PC-3 (cell line): ENCODE measurements around the gene MRPL39. TPM values are rescaled to one million over a fixed set of nuclear protein-coding genes. Genes with fewer than 3 reads are reported as not detected.

Source experiments
- ATAC-seq: fragments of 200-7000 bp; cut with Tn5 transposase; 2 replicates; pipeline ENCODE4 v1.9.1; 2020; ENCODE audit warnings: mild to moderate bottlenecking, moderate library complexity
- BruUV-seq: library from RNA; stranded (reverse); fragments of 400-500 nt; replicated peaks from 2 replicates; lab custom pipeline; 2021; lab: Mats Ljungman, UMichigan
- CTCF ChIA-PET: fragments of 300-600 bp; sonication (Branson Sonifier 250); formaldehyde crosslinking; loops from one replicate; lab custom pipeline; 2022; ENCODE audit warnings: antibody characterized with exemption; lab: Charles Lee
- POLR2A ChIA-PET: fragments of 300-600 bp; sonication (Branson Sonifier 250); formaldehyde crosslinking; loops from one replicate; lab custom pipeline; 2022; ENCODE audit warnings: antibody characterized with exemption; ENCODE audit not compliant: unreplicated experiment; lab: Charles Lee
- DNase-seq: peaks from one replicate; pipeline ENCODE4 v3.0.0-alpha.2; 2015
- H2AFZ ChIP-seq: fragments of 300-600 bp; sonication (generic); 2 replicates; pipeline ENCODE4 v1.6.0; 2016; ENCODE audit warnings: antibody characterized with exemption, low read length
- H3F3A ChIP-seq: fragments of 300-600 bp; sonication (generic); one replicate; pipeline ENCODE4 v1.6.0; 2017; ENCODE audit warnings: antibody characterized with exemption, low read length, control low read depth, mild to moderate bottlenecking; ENCODE audit not compliant: unreplicated experiment
- H3K27ac ChIP-seq: fragments of 300-600 bp; sonication (generic); 2 replicates; pipeline ENCODE4 v1.5.1; 2016; ENCODE audit warnings: mild to moderate bottlenecking, low read length
- H3K27me3 ChIP-seq: fragments of 300-600 bp; sonication (generic); 2 replicates; pipeline ENCODE4 v1.6.1; 2016; ENCODE audit warnings: low read length, mixed read lengths
- H3K36me3 ChIP-seq: fragments of 300-600 bp; sonication (generic); 2 replicates; pipeline ENCODE4 v1.6.1; 2016; ENCODE audit warnings: low read depth, mixed run types, low read length, mixed read lengths
- H3K4me1 ChIP-seq: fragments of 300-600 bp; sonication (generic); 2 replicates; pipeline ENCODE4 v1.5.1; 2016; ENCODE audit warnings: low read length; ENCODE audit not compliant: insufficient read depth
- H3K4me2 ChIP-seq: fragments of 300-600 bp; sonication (generic); 2 replicates; pipeline ENCODE4 v1.6.0; 2016; ENCODE audit warnings: low read length
- H3K4me3 ChIP-seq: fragments of 300-600 bp; sonication (generic); 2 replicates; pipeline ENCODE4 v1.5.1; 2016; ENCODE audit warnings: mild to moderate bottlenecking, low read length, mixed read lengths
- H3K79me2 ChIP-seq: fragments of 300-600 bp; sonication (generic); 2 replicates; pipeline ENCODE4 v1.6.1; 2017; ENCODE audit warnings: low read length, mixed read lengths
- H3K9ac ChIP-seq: fragments of 300-600 bp; sonication (generic); 2 replicates; pipeline ENCODE4 v1.6.0; 2016; ENCODE audit warnings: mild to moderate bottlenecking, low read length
- H3K9me2 ChIP-seq: fragments of 300-600 bp; sonication (generic); replicated peaks from 2 replicates; pipeline ENCODE4 v1.6.1; 2016; ENCODE audit warnings: mixed run types, low read length, mixed read lengths
- H3K9me3 ChIP-seq: fragments of 300-600 bp; sonication (generic); 2 replicates; pipeline ENCODE4 v1.6.1; 2016; ENCODE audit warnings: low read length, mixed read lengths
- H4K20me1 ChIP-seq: fragments of 300-600 bp; sonication (generic); 2 replicates; pipeline ENCODE4 v1.6.1; 2016; ENCODE audit warnings: low read length, mixed read lengths
- CTCF ChIP-seq: fragments of 300-600 bp; sonication (generic); conservative IDR thresholded peaks from 2 replicates; pipeline ENCODE4 v1.5.1; 2017; ENCODE audit warnings: antibody characterized with exemption, low read depth, mild to moderate bottlenecking, low read length
- EZH2 ChIP-seq: fragments of 300-600 bp; sonication (generic); IDR thresholded peaks from one replicate; pipeline ENCODE4 v1.6.1; 2017; ENCODE audit warnings: antibody characterized with exemption, mild to moderate bottlenecking, low read length; ENCODE audit not compliant: unreplicated experiment
- EZH2phosphoT487 ChIP-seq: fragments of 300-600 bp; sonication (generic); IDR thresholded peaks from 2 replicates; pipeline ENCODE4 v1.6.1; 2018; ENCODE audit warnings: mild to moderate bottlenecking, antibody characterized with exemption, low read length, borderline replicate concordance
- intact Hi-C: fragments of 100-400 bp; cut with micrococcal nuclease; formaldehyde crosslinking; loops from 2 replicates; pipeline ENCODE4 v1.9.0; 2023
- total RNA-seq: library from RNA; depleted of rRNA; stranded (reverse); fragments of >200 nt; gene quantifications from 2 replicates; pipeline ENCODE4 v1.2.3, GENCODE V29; 2014

Gene MRPL39
- total RNA-seq, 1 experiment from 2014 or later: 107 TPM

GRCh38 chr21:25563361-25564116, 43.7 kb downstream of the MRPL39 start:
- POLR2A ChIA-PET: no interaction called here
- H3K9me3 ChIP-seq: no peaks in the 10 kb centered on the region
- CTCF ChIA-PET: no interaction called here
- H3K4me2 ChIP-seq: no peak overlapping the region
- H4K20me1 ChIP-seq: no peaks in the 10 kb centered on the region
- peaks cover 9% of the 10 kb centered on the region for H3K4me1 ChIP-seq
- H3K79me2 ChIP-seq: no peaks in the 10 kb centered on the region
- no peaks in the 10 kb centered on the region for H3K27me3 ChIP-seq
- H3K27ac ChIP-seq: no peak overlapping the region
- intact Hi-C loops: no loop called here
- no peaks in the 10 kb centered on the region for H3K36me3 ChIP-seq
- no peak overlapping the region for H3K4me3 ChIP-seq
- TF ChIP-seq CTCF (no peak), EZH2 (no peak), EZH2phosphoT487 (no peak)
- ATAC-seq: no peak
- no peak for DNase-seq
- no peaks in the 10 kb centered on the region for H3F3A ChIP-seq
- BruUV-seq: no TSS peak
- no peaks in the 10 kb centered on the region for H3K9me2 ChIP-seq
- H2AFZ ChIP-seq: no peak overlapping the region
- no peak overlapping the region for H3K9ac ChIP-seq

GRCh38 chr21:25562660-25563059, 44.6 kb downstream of the MRPL39 start:
- intact Hi-C loops: no loop called here
- ChIA-PET POLR2A (no interaction called here), CTCF (no interaction called here)
- no peaks in the 10 kb centered on the region for H3K9me3 ChIP-seq
- H3K27me3 ChIP-seq: no peaks in the 10 kb centered on the region
- no peak overlapping the region for H2AFZ ChIP-seq
- H3K9me2 ChIP-seq: no peaks in the 10 kb centered on the region
- BruUV-seq: no TSS peak
- TF ChIP-seq EZH2phosphoT487: no peak
- no peak for TF ChIP-seq CTCF
- no peak for TF ChIP-seq EZH2
- no peak overlapping the region for H3K4me2 ChIP-seq
- H3F3A ChIP-seq: no peaks in the 10 kb centered on the region
- no peaks in the 10 kb centered on the region for H3K79me2 ChIP-seq
- no peak for ATAC-seq
- no peaks in the 10 kb centered on the region for H3K36me3 ChIP-seq
- H3K27ac ChIP-seq: no peak overlapping the region
- H3K4me3 ChIP-seq: no peak overlapping the region
- H4K20me1 ChIP-seq: no peaks in the 10 kb centered on the region
- no peak for DNase-seq
- no peak overlapping the region for H3K9ac ChIP-seq
- H3K4me1 ChIP-seq: peaks cover 9% of the 10 kb centered on the region
